Parathyroid adenoma (tissue), 2 donors: ENCODE results near the gene TFCP2L1.

Experiments used
- H2AFZ ChIP-seq: fragments of 300-600 bp; sonication (generic); one replicate; pipeline ENCODE4 v1.7.0; 2017; ENCODE audit warnings: antibody characterized with exemption, mild to moderate bottlenecking
- H3K27ac ChIP-seq: fragments of 300-600 bp; sonication (generic); one replicate; pipeline ENCODE4 v1.7.0; 2017
- H3K27me3 ChIP-seq: fragments of 300-600 bp; sonication (generic); one replicate; pipeline ENCODE4 v1.7.0; 2017; ENCODE audit warnings: low read length; ENCODE audit not compliant: control insufficient read depth, insufficient read depth
- H3K36me3 ChIP-seq: fragments of 300-600 bp; sonication (generic); one replicate; pipeline ENCODE4 v1.7.0; 2017; ENCODE audit warnings: low read length; ENCODE audit not compliant: control insufficient read depth, insufficient read depth
- H3K4me1 ChIP-seq: fragments of 300-600 bp; sonication (generic); one replicate; pipeline ENCODE4 v1.7.0; 2017; ENCODE audit warnings: control low read depth
- H3K4me2 ChIP-seq: fragments of 300-600 bp; sonication (generic); one replicate; pipeline ENCODE4 v1.7.0; 2017; ENCODE audit warnings: low read length
- H3K4me3 ChIP-seq: fragments of 300-600 bp; sonication (generic); one replicate; pipeline ENCODE4 v1.7.0; 2017; ENCODE audit warnings: low read depth, low read length
- H3K79me2 ChIP-seq: fragments of 300-600 bp; sonication (generic); one replicate; pipeline ENCODE4 v1.7.0; 2017; ENCODE audit warnings: control low read depth
- H3K9ac ChIP-seq: fragments of 300-600 bp; sonication (generic); one replicate; pipeline ENCODE4 v1.7.0; 2017; ENCODE audit warnings: mild to moderate bottlenecking
- H3K9me3 ChIP-seq: fragments of 300-600 bp; sonication (generic); one replicate; pipeline ENCODE4 v1.7.0; 2017; ENCODE audit warnings: low read length; ENCODE audit not compliant: control insufficient read depth
- CTCF ChIP-seq: fragments of 300-600 bp; sonication (generic); IDR thresholded peaks from one replicate; pipeline ENCODE4 v1.7.0; 2017; ENCODE audit warnings: antibody characterized with exemption, mild to moderate bottlenecking
- donor health status: primary hyperparathyroidism.

The TFCP2L1 gene

DNA sequence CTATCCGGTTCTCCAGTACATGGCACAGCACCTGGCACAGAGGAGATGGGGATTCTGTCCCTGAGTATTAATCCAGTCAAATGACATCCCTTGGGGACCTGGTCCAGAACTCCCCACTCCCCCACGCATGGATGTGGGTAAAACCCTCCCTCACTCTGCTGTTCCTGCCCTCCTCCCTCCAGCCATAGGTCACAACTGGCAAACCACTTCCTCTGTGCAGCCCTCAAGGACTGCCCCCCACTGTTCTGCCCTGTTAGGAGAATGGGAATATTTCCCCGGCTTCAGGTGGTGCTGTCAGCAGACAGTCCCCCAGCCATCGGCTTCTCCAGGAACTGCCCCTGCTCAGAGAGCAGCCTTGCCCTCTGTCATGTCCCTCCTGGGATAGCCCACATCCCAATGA is 1.5 kb upstream of the TFCP2L1 start:
- Histone ChIP-seq H3K79me2 (no peaks in the 10 kb centered on the region), H3K4me1 (no peaks in the 10 kb centered on the region), H2AFZ (no peak overlapping the region), H3K27me3 (no peaks in the 10 kb centered on the region), H3K4me2 (no peak overlapping the region), H3K9ac (no peak overlapping the region), H3K4me3 (no peak overlapping the region), H3K27ac (no peak overlapping the region), H3K36me3 (no peaks in the 10 kb centered on the region), H3K9me3 (no peaks in the 10 kb centered on the region)
- TF ChIP-seq CTCF = no peak

- Histone ChIP-seq H3K4me2 (no peak overlapping the region), H3K4me1 (no peaks in the 10 kb centered on the region), H3K4me3 (no peak overlapping the region), H3K79me2 (no peaks in the 10 kb centered on the region), H3K9ac (no peak overlapping the region), H3K27me3 (no peaks in the 10 kb centered on the region), H3K9me3 (no peaks in the 10 kb centered on the region), H3K36me3 (no peaks in the 10 kb centered on the region), H2AFZ (no peak overlapping the region), H3K27ac (no peak overlapping the region)
- no peak for TF ChIP-seq CTCF
These were observed 924 bp upstream of the TFCP2L1 start for GRCh38 chr2:121285926-121286325.

DNA sequence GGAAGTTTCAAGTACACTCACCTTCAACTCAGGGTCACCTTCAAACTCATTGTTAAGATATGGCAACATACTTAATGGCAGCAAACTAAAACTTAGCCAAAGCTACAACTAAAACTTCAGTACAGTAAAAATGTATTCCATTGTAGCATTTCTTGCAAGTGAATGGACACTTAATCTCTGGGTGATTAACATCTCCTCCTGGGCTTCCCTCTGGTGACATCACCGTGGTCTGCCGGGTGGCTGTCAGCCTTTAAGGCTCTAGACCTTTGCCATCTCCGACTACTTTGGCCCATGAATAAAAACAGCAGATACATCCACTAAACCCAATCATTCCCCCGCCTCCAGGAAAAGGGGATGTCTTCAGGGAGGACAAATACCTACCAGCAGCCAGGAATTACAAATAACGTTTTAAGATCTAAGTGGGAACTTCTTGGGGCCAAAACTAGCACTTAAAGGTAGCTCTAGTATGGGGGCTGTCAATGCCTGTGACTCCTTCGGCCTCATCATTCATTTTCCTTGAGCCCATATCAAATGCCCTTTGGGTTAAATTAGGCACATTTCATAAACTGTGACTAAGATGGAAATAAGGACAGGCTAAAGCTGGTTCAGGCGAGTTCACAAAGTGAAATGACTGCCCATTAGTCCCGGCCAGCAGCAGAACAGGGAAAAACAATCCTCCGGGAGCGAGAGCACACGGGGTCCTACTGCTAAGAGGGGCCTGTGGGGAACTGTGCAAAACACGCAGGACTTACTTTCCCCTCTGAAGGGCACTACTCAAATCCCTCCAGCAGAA is 1.1 kb downstream of the TFCP2L1 start:
- Histone ChIP-seq H3K27ac (no peak overlapping the region), H3K4me2 (peak overlapping the region; percentile 78), H3K4me1 (no peaks in the 10 kb centered on the region), H3K4me3 (peak overlapping the region; percentile 42), H3K79me2 (no peaks in the 10 kb centered on the region), H3K9me3 (no peaks in the 10 kb centered on the region), H2AFZ (peak overlapping the region; percentile 76), H3K9ac (no peak overlapping the region), H3K36me3 (no peaks in the 10 kb centered on the region), H3K27me3 (no peaks in the 10 kb centered on the region)
- no peak for TF ChIP-seq CTCF

GRCh38 chr2:121282800-121283385 is 2.1 kb downstream of the TFCP2L1 start:
- no peaks in the 10 kb centered on the region for H3K9me3 ChIP-seq
- no peak overlapping the region for H3K9ac ChIP-seq
- H3K4me2 ChIP-seq = no peak overlapping the region
- H3K4me3 ChIP-seq = no peak overlapping the region
- no peaks in the 10 kb centered on the region for H3K4me1 ChIP-seq
- no peak overlapping the region for H3K27ac ChIP-seq
- TF ChIP-seq CTCF = no peak
- H3K27me3 ChIP-seq = no peaks in the 10 kb centered on the region
- H2AFZ ChIP-seq = no peak overlapping the region
- no peaks in the 10 kb centered on the region for H3K36me3 ChIP-seq
- no peaks in the 10 kb centered on the region for H3K79me2 ChIP-seq

- H3K27ac ChIP-seq = no peak overlapping the region
- no peaks in the 10 kb centered on the region for H3K9me3 ChIP-seq
- no peak overlapping the region for H3K4me3 ChIP-seq
- no peak overlapping the region for H3K4me2 ChIP-seq
- no peaks in the 10 kb centered on the region for H3K36me3 ChIP-seq
- no peak overlapping the region for H3K9ac ChIP-seq
- no peaks in the 10 kb centered on the region for H3K4me1 ChIP-seq
- H3K27me3 ChIP-seq = no peaks in the 10 kb centered on the region
- no peak for TF ChIP-seq CTCF
- no peak overlapping the region for H2AFZ ChIP-seq
- H3K79me2 ChIP-seq = no peaks in the 10 kb centered on the region
These were observed 3.3 kb downstream of the TFCP2L1 start for GRCh38 chr2:121281694-121282093.
